Gastrocnemius medialis (tissue), 4 donors: Measurements from ENCODE around the gene KRT16. TPM values are rescaled to one million over a fixed set of nuclear protein-coding genes. Genes with fewer than 3 reads are reported as not detected.

Source experiments
- ATAC-seq, 2 donors: fragments of 150-250 bp; one replicate each; pipeline ENCODE4 v1.9.1; 2016
- DNase-seq, 2 donors: peaks; one replicate each; pipeline ENCODE4 v3.0.0-alpha.2; 2019
- H3K27ac ChIP-seq, 4 donors: fragments of 200-600 bp; sonication (generic); 1 replicate in 1 of 4; 2 replicates in 3 of 4; pipeline ENCODE4 v1.5.1; 2016 to 2018; ENCODE audit warnings: mild to moderate bottlenecking in 2 of 4, moderate library complexity in 1 of 4
- H3K27me3 ChIP-seq, 3 donors: fragments of 200-600 bp; sonication (generic) in 2 of 3; 1 replicate in 1 of 3; 2 replicates in 2 of 3; pipeline versions ENCODE4 v1.5.1 to v1.6.0; 2016 to 2019; ENCODE audit warnings: mild to moderate bottlenecking in 1 of 3, moderate library complexity in 1 of 3
- H3K36me3 ChIP-seq, 2 donors: fragments of 200-600 bp; sonication (generic) in 1 of 2; one replicate each; pipeline ENCODE4 v1.5.1; 2017 to 2018
- H3K4me1 ChIP-seq, 2 donors: fragments of 200-600 bp; sonication (generic) in 1 of 2; one replicate each; pipeline ENCODE4 v1.5.1; 2016 to 2017; ENCODE audit warnings: mild to moderate bottlenecking in 2 of 2
- H3K4me3 ChIP-seq, 4 donors: fragments of 200-600 bp; sonication (generic) in 3 of 4; 1 replicate in 1 of 4; 2 replicates in 3 of 4; pipeline ENCODE4 v1.5.1; 2016 to 2019; ENCODE audit warnings: mild to moderate bottlenecking in 2 of 4
- H3K9me3 ChIP-seq, 3 donors: fragments of 200-600 bp; sonication (generic) in 2 of 3; 1 replicate in 1 of 3; 2 replicates in 2 of 3; pipeline ENCODE4 v1.5.1; 2016 to 2019
- CTCF ChIP-seq, 5 experiments: fragments of 450-650 bp in 3 of 5; fragments of 200-600 bp in 2 of 5; sonication (generic) in 2 of 5; IDR thresholded peaks in 4 of 5; conservative IDR thresholded peaks in 1 of 5; 1 replicate in 4 of 5; 2 replicates in 1 of 5; pipeline ENCODE4 v1.5.1; 2016 to 2019; ENCODE audit warnings: antibody characterized with exemption in 5 of 5, mild to moderate bottlenecking in 3 of 5, moderate library complexity in 3 of 5
- POLR2A ChIP-seq, 2 donors: fragments of 450-650 bp; IDR thresholded peaks; one replicate each; pipeline ENCODE4 v1.6.1; 2017; ENCODE audit warnings: antibody characterized with exemption in 2 of 2, mild to moderate bottlenecking in 2 of 2, moderate library complexity in 2 of 2
- in situ Hi-C, 4 donors: fragments of 200-750 bp; cut with MboI; loops; one replicate each; pipeline versions ENCODE4 v1.15.0 to v1.8.0; 2017; ENCODE audit warnings: low sequenced_read_pairs in 4 of 4
- intact Hi-C: fragments of 100-400 bp; cut with DNase I; formaldehyde crosslinking; loops from one replicate; pipeline ENCODE4 v1.15.1; 2023; ENCODE audit warnings: low total_unique reads
- total RNA-seq, 4 donors: library from RNA; depleted of rRNA; stranded (reverse); fragments of >200 nt; gene quantifications; one replicate each; pipeline versions ENCODE4 v1.1.0 to v1.2.3, GENCODE V29; 2016

The KRT16 gene
- total RNA-seq, 4 donors from 2014 or later: 0.34 TPM; not detected in 3

- no peak for TF ChIP-seq CTCF (IDR thresholded peaks at IDR 0.05 in 4 of 5, conservative IDR thresholded peaks at IDR 0.05 in 1 of 5)
- TF ChIP-seq POLR2A (IDR thresholded peaks at IDR 0.05): no peak
- no peaks in the 10 kb centered on the region for H3K4me1 ChIP-seq
- ATAC-seq (no peak), DNase-seq (no peak)
- in situ Hi-C loops (loop anchor here in 2 of 4 donors (25.0 kb wide), 2 partner anchors 846 to 1046 kb away; partner anchors contain the start of gene KRT10 (in 1 of the 2)), intact Hi-C loops (no loop called here)
- H3K4me3 ChIP-seq: no peak overlapping the region
- H3K9me3 ChIP-seq: no peaks in the 10 kb centered on the region
- no peaks in the 10 kb centered on the region for H3K27me3 ChIP-seq
- H3K36me3 ChIP-seq: no peaks in the 10 kb centered on the region
- no peak overlapping the region for H3K27ac ChIP-seq
Observed at GRCh38 chr17:41657936-41658335, 45.4 kb upstream of the KRT16 start.

GRCh38 chr17:41657176-41657754 lies 44.7 kb upstream of the KRT16 start:
- Histone ChIP-seq H3K4me1 (no peaks in the 10 kb centered on the region), H3K36me3 (no peaks in the 10 kb centered on the region), H3K27ac (no peak overlapping the region), H3K4me3 (no peak overlapping the region), H3K9me3 (no peaks in the 10 kb centered on the region), H3K27me3 (no peaks in the 10 kb centered on the region)
- ATAC-seq (no peak), DNase-seq (no peak)
- in situ Hi-C loops (loop anchor here in 2 of 4 donors (25.0 kb wide), 2 partner anchors 845 to 1045 kb away; partner anchors contain the start of gene KRT10 (in 1 of the 2)), intact Hi-C loops (no loop called here)
- no peak for TF ChIP-seq POLR2A (IDR thresholded peaks at IDR 0.05)
- no peak for TF ChIP-seq CTCF (IDR thresholded peaks at IDR 0.05 in 4 of 5, conservative IDR thresholded peaks at IDR 0.05 in 1 of 5)

DNA sequence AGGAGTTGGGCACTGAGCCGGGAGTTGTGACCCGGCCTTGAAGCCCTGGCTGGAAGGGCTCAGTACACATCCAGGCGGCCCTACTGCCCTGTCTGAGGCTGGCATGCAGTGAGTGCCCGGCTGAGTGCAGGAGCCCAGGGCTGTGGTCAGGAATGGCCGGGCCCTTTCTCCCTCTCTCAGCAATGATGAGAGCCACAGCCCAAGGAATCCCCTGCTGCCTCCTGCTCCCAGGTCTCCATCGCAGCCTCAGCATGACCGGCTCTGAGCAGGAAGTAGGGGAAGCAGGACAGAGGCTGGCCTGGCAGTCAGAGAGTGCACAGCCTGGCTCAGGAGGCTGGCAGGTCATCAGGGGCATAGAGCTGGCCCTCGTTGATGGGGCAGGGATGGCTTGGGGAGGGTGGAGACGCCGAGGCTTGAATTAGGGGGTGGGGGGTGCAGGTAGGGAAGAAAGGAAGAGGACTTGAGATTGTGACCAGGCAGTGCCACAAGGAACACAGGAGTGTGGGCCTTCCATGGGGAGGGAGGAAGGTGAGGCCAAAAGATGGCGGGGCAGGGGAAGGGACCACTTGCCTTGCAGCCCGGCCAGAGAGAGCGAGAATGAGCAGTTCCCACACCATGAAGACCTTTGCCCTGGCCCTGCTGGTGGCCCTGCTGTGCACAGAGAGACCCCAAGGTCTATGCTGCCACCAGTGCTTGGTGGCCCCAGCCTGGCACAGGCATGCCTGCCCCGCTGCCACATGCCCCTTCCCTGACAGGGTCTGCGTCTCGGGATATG lies 43.9 kb upstream of the KRT16 start:
- H3K4me1 ChIP-seq: peaks cover 0 to 4% of the 10 kb centered on the region in 2 donors
- H3K27me3 ChIP-seq: no peaks in the 10 kb centered on the region
- TF ChIP-seq CTCF (IDR thresholded peaks at IDR 0.05 in 4 of 5, conservative IDR thresholded peaks at IDR 0.05 in 1 of 5) (no peak), POLR2A (IDR thresholded peaks at IDR 0.05) (no peak)
- H3K36me3 ChIP-seq: no peaks in the 10 kb centered on the region
- H3K27ac ChIP-seq: no peak overlapping the region
- intact Hi-C loops: no loop called here
- ATAC-seq: no peak
- DNase-seq: no peak
- in situ Hi-C loops: loop anchor here in 2 of 4 donors (25.0 kb wide), 2 partner anchors 844 to 1044 kb away; partner anchors contain the start of gene KRT10 (in 1 of the 2)
- no peak overlapping the region for H3K4me3 ChIP-seq
- H3K9me3 ChIP-seq: no peaks in the 10 kb centered on the region

DNA sequence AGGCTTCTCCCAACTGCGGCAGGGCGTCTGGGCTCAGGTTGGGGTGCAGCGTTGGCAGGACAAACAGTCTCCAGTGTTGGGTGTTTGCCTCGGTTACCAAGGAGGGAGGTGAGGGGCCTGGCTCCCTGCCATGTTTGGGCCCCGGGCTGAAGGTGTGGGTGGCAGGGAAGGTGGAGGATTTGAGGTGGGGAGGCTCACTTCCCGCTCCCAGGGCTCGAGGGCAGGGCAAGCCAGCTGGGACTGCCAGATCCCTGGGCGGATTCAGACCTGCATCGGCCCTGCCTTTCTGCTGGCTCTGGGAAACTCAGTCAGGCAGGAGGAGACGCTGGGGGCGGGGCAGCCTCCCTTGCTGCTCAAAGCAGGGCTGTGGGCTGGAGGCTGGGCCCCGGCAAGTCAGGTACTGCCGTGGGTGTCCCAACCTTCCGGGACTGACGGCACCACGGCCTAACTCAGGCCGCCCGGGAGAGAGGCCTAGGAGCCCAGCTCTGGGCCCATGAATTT lies 43.1 kb upstream of the KRT16 start:
- no peak overlapping the region for H3K4me3 ChIP-seq
- ATAC-seq (no peak), DNase-seq (no peak)
- no peaks in the 10 kb centered on the region for H3K36me3 ChIP-seq
- no peak overlapping the region for H3K27ac ChIP-seq
- TF ChIP-seq POLR2A (IDR thresholded peaks at IDR 0.05) (no peak), CTCF (IDR thresholded peaks at IDR 0.05 in 4 of 5, conservative IDR thresholded peaks at IDR 0.05 in 1 of 5) (no peak)
- H3K4me1 ChIP-seq: peaks cover 0 to 5% of the 10 kb centered on the region in 2 donors
- intact Hi-C loops: no loop called here
- in situ Hi-C loops: loop anchor here in 2 of 4 donors (25.0 kb wide), 2 partner anchors 843 to 1043 kb away; partner anchors contain the start of gene KRT10 (in 1 of the 2)
- no peaks in the 10 kb centered on the region for H3K27me3 ChIP-seq
- no peaks in the 10 kb centered on the region for H3K9me3 ChIP-seq
